ENCODE data around the gene SALL4. TPM values are rescaled to one million over a fixed set of nuclear protein-coding genes. Genes with fewer than 3 reads are reported as not detected.

The SALL4 gene
- total RNA-seq, 120 experiments from 2014 or later, result 0.07 to 1.8 (median 0.35) TPM; not detected in 23

Other genes with a start within 250 kb of the SALL4 start
- gene ATP9A, start 34.1 kb downstream of the SALL4 start, total RNA-seq, result 100 to 1,000 TPM; 142 to 325 (median 243) TPM